ENCODE results near the gene UTRN. TPM values are rescaled to one million over a fixed set of nuclear protein-coding genes. Genes with fewer than 3 reads are reported as not detected.

Gene UTRN
- total and polyA plus RNA-seq, 8 donors, result 144 to 253 (median 198) TPM

- ATAC-seq, result peak; percentile 48
- Histone ChIP-seq H3K36me3 (peaks cover 0 to 1% of the 10 kb centered on the region in 2 donors), H3K4me1 (peaks cover 0 to 29% of the 10 kb centered on the region in 2 donors), H3K27ac (peak overlapping the region; percentile 96 to 98), H3K9me3 (no peaks in the 10 kb centered on the region), H3K27me3 (no peaks in the 10 kb centered on the region), H3K4me3 (peak overlapping the region; percentile 62 to 93)
- intact Hi-C loops (cut with DNase I), result no loop called here
- DNase-seq, result peak; percentile 46 to 89 (median 74)
- TF ChIP-seq, protein P1, sequence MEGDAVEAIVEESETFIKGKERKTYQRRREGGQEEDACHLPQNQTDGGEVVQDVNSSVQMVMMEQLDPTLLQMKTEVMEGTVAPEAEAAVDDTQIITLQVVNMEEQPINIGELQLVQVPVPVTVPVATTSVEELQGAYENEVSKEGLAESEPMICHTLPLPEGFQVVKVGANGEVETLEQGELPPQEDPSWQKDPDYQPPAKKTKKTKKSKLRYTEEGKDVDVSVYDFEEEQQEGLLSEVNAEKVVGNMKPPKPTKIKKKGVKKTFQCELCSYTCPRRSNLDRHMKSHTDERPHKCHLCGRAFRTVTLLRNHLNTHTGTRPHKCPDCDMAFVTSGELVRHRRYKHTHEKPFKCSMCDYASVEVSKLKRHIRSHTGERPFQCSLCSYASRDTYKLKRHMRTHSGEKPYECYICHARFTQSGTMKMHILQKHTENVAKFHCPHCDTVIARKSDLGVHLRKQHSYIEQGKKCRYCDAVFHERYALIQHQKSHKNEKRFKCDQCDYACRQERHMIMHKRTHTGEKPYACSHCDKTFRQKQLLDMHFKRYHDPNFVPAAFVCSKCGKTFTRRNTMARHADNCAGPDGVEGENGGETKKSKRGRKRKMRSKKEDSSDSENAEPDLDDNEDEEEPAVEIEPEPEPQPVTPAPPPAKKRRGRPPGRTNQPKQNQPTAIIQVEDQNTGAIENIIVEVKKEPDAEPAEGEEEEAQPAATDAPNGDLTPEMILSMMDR (IDR thresholded peaks at IDR 0.05), result no peak
Measured at GRCh38 chr6:144286503-144287393, 1.6 kb downstream of the UTRN start.

DNA sequence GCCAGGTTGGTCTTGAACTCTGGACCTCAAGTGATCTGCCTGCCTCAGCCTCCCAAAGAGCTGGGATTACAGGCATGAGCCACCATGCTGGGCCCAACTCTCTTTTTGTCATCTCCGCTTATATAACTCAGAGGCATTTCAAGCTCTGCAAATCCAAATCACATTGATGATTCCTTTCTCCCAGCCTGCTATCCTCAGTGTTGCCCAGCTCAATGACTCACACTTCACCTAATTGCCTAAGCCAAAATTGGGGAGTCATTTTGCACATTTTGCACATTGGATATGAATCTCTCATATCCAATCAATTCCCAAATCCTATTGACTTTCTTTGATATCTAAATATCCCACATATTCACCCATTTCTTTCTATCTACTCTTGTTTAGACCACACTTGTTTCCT, 3.9 kb downstream of the UTRN start:
- H3K4me1 ChIP-seq, result peaks cover 0 to 35% of the 10 kb centered on the region in 2 donors
- DNase-seq (no peak), ATAC-seq (no peak)
- H3K4me3 ChIP-seq, result no peak overlapping the region
- H3K9me3 ChIP-seq, result no peaks in the 10 kb centered on the region
- H3K36me3 ChIP-seq, result peaks cover 0 to 12% of the 10 kb centered on the region in 2 donors
- TF ChIP-seq, protein P1 (IDR thresholded peaks at IDR 0.05), result no peak
- intact Hi-C loops (cut with DNase I), result no loop called here
- no peaks in the 10 kb centered on the region for H3K27me3 ChIP-seq
- no peak overlapping the region for H3K27ac ChIP-seq

DNA sequence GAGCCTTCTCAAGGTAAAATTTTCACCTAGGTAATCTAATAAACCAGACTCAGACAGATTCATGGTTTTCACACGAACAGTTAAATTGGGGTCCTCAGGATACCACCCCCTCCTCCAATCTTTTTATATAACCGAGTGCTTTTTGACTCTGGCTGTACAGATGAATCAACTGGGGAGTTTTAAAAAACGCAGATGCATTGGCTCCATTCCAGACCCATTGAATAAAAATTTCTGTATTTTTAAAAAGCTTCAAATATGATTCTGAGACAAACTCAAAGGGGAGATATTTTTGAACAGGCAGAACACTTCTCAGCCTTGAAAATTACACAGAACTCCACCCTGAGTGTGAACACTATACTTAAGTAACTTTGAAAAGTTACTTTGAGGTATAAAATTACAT, 7.2 kb downstream of the UTRN start:
- TF ChIP-seq, protein P1 (IDR thresholded peaks at IDR 0.05), result no peak
- no peak for DNase-seq
- H3K27ac ChIP-seq, result no peak overlapping the region
- intact Hi-C loops (cut with DNase I), result no loop called here
- no peaks in the 10 kb centered on the region for H3K27me3 ChIP-seq
- peaks cover 9 to 39% of the 10 kb centered on the region in 2 donors for H3K4me1 ChIP-seq
- H3K4me3 ChIP-seq, result no peak overlapping the region
- no peak for ATAC-seq
- H3K9me3 ChIP-seq, result no peaks in the 10 kb centered on the region
- peaks cover 0 to 27% of the 10 kb centered on the region in 2 donors for H3K36me3 ChIP-seq

DNA sequence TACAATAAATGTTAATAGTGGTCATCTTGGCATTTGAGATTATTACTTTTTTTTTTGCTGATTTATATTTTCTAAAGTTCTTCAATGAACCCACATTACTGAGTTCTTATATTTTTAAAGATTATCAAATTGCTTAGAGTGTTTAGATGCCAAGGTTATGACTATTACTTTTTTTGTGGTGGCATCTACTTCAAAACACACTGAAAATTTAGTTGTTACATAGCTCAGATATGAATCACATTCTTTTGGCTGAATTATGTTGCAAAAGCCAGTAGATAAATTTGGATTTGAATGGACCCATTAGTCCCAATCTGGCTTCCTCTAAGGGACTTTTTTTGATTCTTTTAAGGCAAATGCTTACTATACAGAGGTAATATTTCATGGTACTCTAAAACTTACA, 8.9 kb downstream of the UTRN start:
- Histone ChIP-seq H3K27ac (no peak overlapping the region), H3K9me3 (no peaks in the 10 kb centered on the region), H3K27me3 (no peaks in the 10 kb centered on the region), H3K36me3 (peaks cover 0 to 27% of the 10 kb centered on the region in 2 donors), H3K4me1 (peaks cover 20 to 37% of the 10 kb centered on the region in 2 donors), H3K4me3 (no peak overlapping the region)
- intact Hi-C loops (cut with DNase I), result no loop called here
- TF ChIP-seq, protein P1 (IDR thresholded peaks at IDR 0.05), result no peak
- DNase-seq (no peak), ATAC-seq (peak; percentile 37)

DNA sequence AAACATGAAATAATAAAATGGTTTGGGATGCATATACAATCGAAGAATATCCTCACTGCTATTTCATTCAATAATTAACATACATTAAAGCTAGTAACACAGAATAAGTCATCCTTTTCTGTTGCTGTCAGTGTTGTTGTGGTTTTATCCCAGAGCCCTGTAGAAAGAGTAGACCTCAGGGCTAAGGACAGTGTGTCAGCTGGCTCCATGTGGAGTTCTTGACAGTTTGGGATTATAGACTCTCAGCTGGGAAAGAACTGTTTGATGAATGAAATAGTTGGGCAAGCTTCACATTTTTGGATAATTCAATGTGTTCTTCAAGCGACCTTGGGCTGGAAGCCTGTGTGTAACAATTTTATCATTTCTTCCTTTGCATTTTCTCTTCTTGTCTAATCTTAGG, 10.1 kb downstream of the UTRN start:
- DNase-seq (no peak), ATAC-seq (no peak)
- peaks cover 20 to 37% of the 10 kb centered on the region in 2 donors for H3K4me1 ChIP-seq
- H3K4me3 ChIP-seq, result no peak overlapping the region
- H3K27ac ChIP-seq, result no peak overlapping the region
- H3K9me3 ChIP-seq, result no peaks in the 10 kb centered on the region
- H3K36me3 ChIP-seq, result peaks cover 0 to 27% of the 10 kb centered on the region in 2 donors
- no peaks in the 10 kb centered on the region for H3K27me3 ChIP-seq
- TF ChIP-seq, protein P1 (IDR thresholded peaks at IDR 0.05), result no peak
- intact Hi-C loops (cut with DNase I), result no loop called here

All from left lung (tissue), 10 donors.